ENCODE data around the gene KCTD17.

KCTD17 gene

DNA sequence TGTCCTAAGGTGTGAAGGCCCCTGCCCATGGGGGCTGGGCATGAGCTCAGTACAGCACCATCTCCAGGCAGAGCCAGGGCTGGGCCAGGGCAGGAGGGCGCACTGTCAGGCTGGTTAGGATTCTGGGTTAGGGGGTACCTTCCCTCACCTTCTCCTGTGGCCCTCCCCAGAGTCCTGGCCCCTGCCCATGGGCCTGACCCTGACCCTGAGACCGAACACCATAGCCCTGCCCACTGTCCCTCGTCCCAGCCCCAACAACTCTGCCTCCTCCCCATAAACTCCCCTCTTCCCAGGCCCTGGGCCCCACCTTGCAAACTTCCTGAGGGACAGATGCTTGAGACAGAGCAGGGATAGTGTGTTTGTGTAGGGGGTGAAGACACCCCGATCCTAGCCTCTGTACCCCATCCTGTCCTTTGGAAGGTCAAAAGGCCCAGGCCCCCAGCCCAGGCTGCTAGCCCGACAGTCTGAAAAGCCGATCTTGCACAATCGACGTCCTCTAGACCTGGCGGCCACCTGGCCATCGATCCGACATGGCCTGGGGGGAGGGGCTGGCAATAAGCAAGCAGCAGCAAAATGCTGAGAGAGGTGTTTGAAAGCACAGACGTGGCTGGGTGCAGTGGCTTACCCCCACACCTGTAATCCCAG is 60.7 kb downstream of the KCTD17 start:
- Mint-ChIP-seq H3K27ac (no peak overlapping the region), H3K4me1 (ENCODE audit: low read depth) (peaks cover 8% of the 10 kb centered on the region)

More for the DNA sequence above, 60.7 kb downstream of the KCTD17 start:
- Mint-ChIP-seq H3K36me3 (ENCODE audit: low read depth) (no peaks in the 10 kb centered on the region), H3K4me3 (no peak overlapping the region), H3K9me3 (no peaks in the 10 kb centered on the region), H3K27me3 (ENCODE audit: low read depth) (no peaks in the 10 kb centered on the region)
- no peak for DNase-seq (ENCODE audit: low spot score)
